ENCODE data around the gene PDLIM7. TPM values are rescaled to one million over a fixed set of nuclear protein-coding genes. Genes with fewer than 3 reads are reported as not detected.
"Not testable (repeated sequence)": the region's sequence is repeated elsewhere in the genome, so short reads cannot be mapped to it uniquely, and the experiment has no call there.

Gene PDLIM7
- 302 and 340 TPM in 2 replicates for total RNA-seq
- 616 TPM for polyA plus RNA-seq (2012)

- peak; percentile 97 for DNase-seq (ENCODE audit: low read depth)
These were observed at the start of gene PDLIM7 for GRCh38 chr5:177497292-177498012. PDLIM7 (minus strand) TSS chr5:177497604; CDS start chr5:177496512, 1,092 bp downstream.

GRCh38 chr5:177546258-177546741, 48.9 kb upstream of the PDLIM7 start:
- peak; percentile 95 for DNase-seq (ENCODE audit: low read depth)

- peak; percentile 98 for DNase-seq (ENCODE audit: low read depth)
These were observed 48.3 kb upstream of the PDLIM7 start for GRCh38 chr5:177545487-177546257.

- no peak for DNase-seq (ENCODE audit: low read depth)
These were observed 45.5 kb upstream of the PDLIM7 start for GRCh38 chr5:177542816-177543465.

- no peak for DNase-seq (ENCODE audit: low read depth)
These were observed 43.0 kb upstream of the PDLIM7 start for GRCh38 chr5:177540438-177540837.

- DNase-seq (ENCODE audit: low read depth): peak; percentile 76
These were observed 42.0 kb upstream of the PDLIM7 start for GRCh38 chr5:177539411-177539810.

- DNase-seq (ENCODE audit: low read depth): no peak
These were observed 41.5 kb upstream of the PDLIM7 start for GRCh38 chr5:177538876-177539275.

GRCh38 chr5:177537389-177538361, 40.3 kb upstream of the PDLIM7 start:
- peak; percentile 96 for DNase-seq (ENCODE audit: low read depth)

- no peak for DNase-seq (ENCODE audit: low read depth)
These were observed 39.0 kb upstream of the PDLIM7 start for GRCh38 chr5:177536386-177536785.

- no peak for DNase-seq (ENCODE audit: low read depth)
These were observed 37.7 kb upstream of the PDLIM7 start for GRCh38 chr5:177535125-177535524.

GRCh38 chr5:177534433-177534832, 37.0 kb upstream of the PDLIM7 start:
- not testable (repeated sequence) for DNase-seq (ENCODE audit: low read depth)

GRCh38 chr5:177531209-177531940, 34.0 kb upstream of the PDLIM7 start:
- no peak for DNase-seq (ENCODE audit: low read depth)

- DNase-seq (ENCODE audit: low read depth): no peak
These were observed 33.2 kb upstream of the PDLIM7 start for GRCh38 chr5:177530638-177531037.

GRCh38 chr5:177529247-177530203, 32.1 kb upstream of the PDLIM7 start:
- no peak for DNase-seq (ENCODE audit: low read depth)

- no peak for DNase-seq (ENCODE audit: low read depth)
These were observed 31.2 kb upstream of the PDLIM7 start for GRCh38 chr5:177528631-177529030.

GRCh38 chr5:177527595-177527994, 30.2 kb upstream of the PDLIM7 start:
- no peak for DNase-seq (ENCODE audit: low read depth)

GRCh38 chr5:177526791-177527190, 29.4 kb upstream of the PDLIM7 start:
- DNase-seq (ENCODE audit: low read depth): peak; percentile 72

- DNase-seq (ENCODE audit: low read depth): peak; percentile 41
These were observed 28.8 kb upstream of the PDLIM7 start for GRCh38 chr5:177526191-177526590.

Measured in myocyte (in vitro differentiated cells).